ENCODE measurements around the gene PVRIG.
"Not testable (repeated sequence)": the region's sequence is repeated elsewhere in the genome, so short reads cannot be mapped to it uniquely, and the experiment has no call there.

Gene PVRIG

GRCh38 chr7:100223376-100223927 lies 3.7 kb downstream of the PVRIG start:
- DNase-seq (ENCODE audit: insufficient read length, low spot score); FAIRE-seq: not testable (repeated sequence)

- not testable (repeated sequence) for DNase-seq (ENCODE audit: insufficient read length, low spot score); FAIRE-seq
Observed at GRCh38 chr7:100224891-100225290, 5.1 kb downstream of the PVRIG start.

GRCh38 chr7:100234660-100235317 lies 15.0 kb downstream of the PVRIG start:
- DNase-seq (ENCODE audit: insufficient read length, low spot score); FAIRE-seq: not testable (repeated sequence)

GRCh38 chr7:100239975-100240374 lies 20.2 kb downstream of the PVRIG start:
- DNase-seq (ENCODE audit: insufficient read length, low spot score); FAIRE-seq: not testable (repeated sequence)

GRCh38 chr7:100243385-100243784 lies 23.6 kb downstream of the PVRIG start:
- not testable (repeated sequence) for DNase-seq (ENCODE audit: insufficient read length, low spot score); FAIRE-seq

- DNase-seq (ENCODE audit: insufficient read length, low spot score); FAIRE-seq: not testable (repeated sequence)
Observed at GRCh38 chr7:100244988-100245605, 25.3 kb downstream of the PVRIG start.

GRCh38 chr7:100246121-100246864 lies 26.5 kb downstream of the PVRIG start:
- DNase-seq (ENCODE audit: insufficient read length, low spot score) = peak; percentile 29
- FAIRE-seq = not testable (repeated sequence)

- not testable (repeated sequence) for DNase-seq (ENCODE audit: insufficient read length, low spot score); FAIRE-seq
Observed at GRCh38 chr7:100246865-100247137, 27.1 kb downstream of the PVRIG start.

- FAIRE-seq = no peak
- peak; percentile 77 for DNase-seq (ENCODE audit: insufficient read length, low spot score)
Observed at GRCh38 chr7:100247152-100247757, 27.5 kb downstream of the PVRIG start.

GRCh38 chr7:100248483-100248882 lies 28.7 kb downstream of the PVRIG start:
- FAIRE-seq = no peak

GRCh38 chr7:100257017-100257416 lies 37.3 kb downstream of the PVRIG start:
- FAIRE-seq (no peak), DNase-seq (ENCODE audit: insufficient read length, low spot score) (no peak)

More at GRCh38 chr7:100248483-100248882, 28.7 kb downstream of the PVRIG start:
- DNase-seq (ENCODE audit: insufficient read length, low spot score) = no peak

- not testable (repeated sequence) for FAIRE-seq; DNase-seq (ENCODE audit: insufficient read length, low spot score)
Observed at GRCh38 chr7:100259984-100260383, 40.2 kb downstream of the PVRIG start.

GRCh38 chr7:100262896-100263295 lies 43.1 kb downstream of the PVRIG start:
- FAIRE-seq = not testable (repeated sequence)

GRCh38 chr7:100264223-100264622 lies 44.5 kb downstream of the PVRIG start:
- not testable (repeated sequence) for DNase-seq (ENCODE audit: insufficient read length, low spot score); FAIRE-seq

More at GRCh38 chr7:100262896-100263295, 43.1 kb downstream of the PVRIG start:
- DNase-seq (ENCODE audit: insufficient read length, low spot score) = not testable (repeated sequence)

GRCh38 chr7:100264669-100265165 lies 45.0 kb downstream of the PVRIG start:
- FAIRE-seq = not testable (repeated sequence)

GRCh38 chr7:100265851-100266250 lies 46.1 kb downstream of the PVRIG start:
- not testable (repeated sequence) for DNase-seq (ENCODE audit: insufficient read length, low spot score); FAIRE-seq

More at GRCh38 chr7:100264669-100265165, 45.0 kb downstream of the PVRIG start:
- not testable (repeated sequence) for DNase-seq (ENCODE audit: insufficient read length, low spot score)

- DNase-seq (ENCODE audit: insufficient read length, low spot score) (no peak), FAIRE-seq (no peak)
Observed at GRCh38 chr7:100266576-100267354, 47.0 kb downstream of the PVRIG start.

GRCh38 chr7:100267648-100268047 lies 47.9 kb downstream of the PVRIG start:
- DNase-seq (ENCODE audit: insufficient read length, low spot score) (no peak), FAIRE-seq (no peak)

- not testable (repeated sequence) for DNase-seq (ENCODE audit: insufficient read length, low spot score); FAIRE-seq
Observed at GRCh38 chr7:100268882-100269281, 49.1 kb downstream of the PVRIG start.

All from HTR-8/SVneo (cell line).